Esophagus muscularis mucosa (tissue), 4 donors: ENCODE data around the gene UBE2L3. TPM values are rescaled to one million over a fixed set of nuclear protein-coding genes. Genes with fewer than 3 reads are reported as not detected.

ENCODE experiments used
- DNase-seq: peaks from one replicate; pipeline ENCODE4 v3.0.0-alpha.2; 2017; ENCODE audit errors: extremely low spot score
- H3K27ac ChIP-seq, 4 donors: fragments of 200-600 bp; sonication (generic); replicated peaks in 1 of 4; 1 replicate in 3 of 4; 2 replicates in 1 of 4; pipeline ENCODE4 v1.5.1; 2016 to 2019; ENCODE audit warnings: mild to moderate bottlenecking in 1 of 4
- H3K27me3 ChIP-seq, 4 donors: fragments of 200-600 bp; sonication (generic); one replicate each; pipeline versions ENCODE4 v1.5.1 to v1.6.0; 2016 to 2019
- H3K36me3 ChIP-seq, 4 donors: fragments of 200-600 bp; sonication (generic); one replicate each; pipeline ENCODE4 v1.5.1; 2016 to 2019
- H3K4me1 ChIP-seq, 4 donors: fragments of 200-600 bp; sonication (generic); one replicate each; pipeline ENCODE4 v1.5.1; 2016 to 2019
- H3K4me3 ChIP-seq, 4 donors: fragments of 200-600 bp; sonication (generic); 1 replicate in 2 of 4; 2 replicates in 2 of 4; pipeline ENCODE4 v1.5.1; 2016 to 2019; ENCODE audit warnings: mild to moderate bottlenecking in 4 of 4, moderate library complexity in 1 of 4
- H3K9me3 ChIP-seq, 4 donors: fragments of 200-600 bp; sonication (generic); 1 replicate in 3 of 4; 2 replicates in 1 of 4; pipeline ENCODE4 v1.5.1; 2016 to 2019
- EP300 ChIP-seq: sonication (generic); formaldehyde crosslinking; IDR thresholded peaks from one replicate; pipeline ENCODE4 v1.6.1; 2017; ENCODE audit warnings: antibody characterized with exemption
- POLR2A ChIP-seq: fragments of 450-650 bp; IDR thresholded peaks from one replicate; pipeline ENCODE4 v1.6.1; 2017; ENCODE audit warnings: antibody characterized with exemption, moderate library complexity, mild to moderate bottlenecking, low read depth
- POLR2AphosphoS5 ChIP-seq, 2 donors: sonication (generic); formaldehyde crosslinking; IDR thresholded peaks; one replicate each; pipeline ENCODE4 v1.6.1; 2017; ENCODE audit warnings: antibody characterized with exemption in 2 of 2
- WGBS: methylation state at CpG from one replicate; pipeline ENCODE4 v1.1.5; 2018; 5-methylcytosine and 5-hydroxymethylcytosine counted together
- intact Hi-C: fragments of 100-400 bp; cut with DNase I; formaldehyde crosslinking; loops from one replicate; pipeline ENCODE4 v1.15.1; 2023
- total RNA-seq, 4 donors: library from RNA; depleted of rRNA; stranded (reverse); fragments of >200 nt; gene quantifications; one replicate each; pipeline versions ENCODE4 v1.1.0 to v1.2.1, GENCODE V29; 2016
- TF ChIP-seq, protein P1 (sequence below), 3 experiments: fragments of 200-600 bp in 2 of 3; fragments of 450-650 bp in 1 of 3; sonication (generic) in 2 of 3; IDR thresholded peaks; one replicate each; pipeline ENCODE4 v1.5.1; 2017 to 2019; ENCODE audit warnings: antibody characterized with exemption in 3 of 3, mild to moderate bottlenecking in 2 of 3, moderate library complexity in 1 of 3

UBE2L3 gene
- total RNA-seq, 4 donors from 2014 or later = 47.3 to 84.7 (median 65.2) TPM

DNA sequence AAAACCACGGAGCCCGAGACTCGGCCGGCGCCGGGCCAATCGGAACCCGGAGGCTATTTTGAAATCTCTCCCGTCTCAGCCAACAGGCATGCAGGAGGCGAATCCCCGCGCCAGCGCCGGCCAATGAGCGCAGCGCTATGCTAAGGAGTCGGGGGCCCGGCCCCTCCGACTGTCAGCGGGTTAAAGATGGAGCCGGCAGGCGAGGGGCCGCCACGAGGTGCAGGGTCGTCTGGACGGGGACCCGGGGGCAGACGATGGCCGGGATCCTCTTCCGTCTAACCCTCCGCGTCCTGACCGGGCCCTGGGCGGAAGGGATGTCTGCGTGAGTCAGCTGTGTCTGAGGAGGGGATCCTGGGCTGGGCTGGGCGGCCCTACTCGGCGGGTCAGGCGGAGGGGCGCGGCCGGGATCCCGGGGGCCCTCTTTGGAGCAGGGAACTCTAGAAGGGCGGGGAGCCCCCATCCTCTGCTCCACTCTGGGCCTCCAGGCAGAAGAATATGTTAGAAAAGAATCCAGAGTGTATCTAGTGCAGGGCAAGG, 84.6 kb downstream of the UBE2L3 start:
- 0% methylated on average over 3 of the region's 44 CpGs for WGBS
- peak overlapping the region; percentile 64 to 71 (median 68) for H3K4me3 ChIP-seq
- H3K27me3 ChIP-seq = peaks cover 0 to 25% (median 2%) of the 10 kb centered on the region in 4 donors
- intact Hi-C loops = no loop called here
- peak overlapping the region in 3 of 4 donors; percentile 35 to 54 (median 49) for H3K27ac ChIP-seq
- TF ChIP-seq POLR2AphosphoS5 (IDR thresholded peaks at IDR 0.05) (peak in 1 of 2 donors; percentile 66), POLR2A (no peak), EP300 (no peak)
- TF ChIP-seq, protein P1, sequence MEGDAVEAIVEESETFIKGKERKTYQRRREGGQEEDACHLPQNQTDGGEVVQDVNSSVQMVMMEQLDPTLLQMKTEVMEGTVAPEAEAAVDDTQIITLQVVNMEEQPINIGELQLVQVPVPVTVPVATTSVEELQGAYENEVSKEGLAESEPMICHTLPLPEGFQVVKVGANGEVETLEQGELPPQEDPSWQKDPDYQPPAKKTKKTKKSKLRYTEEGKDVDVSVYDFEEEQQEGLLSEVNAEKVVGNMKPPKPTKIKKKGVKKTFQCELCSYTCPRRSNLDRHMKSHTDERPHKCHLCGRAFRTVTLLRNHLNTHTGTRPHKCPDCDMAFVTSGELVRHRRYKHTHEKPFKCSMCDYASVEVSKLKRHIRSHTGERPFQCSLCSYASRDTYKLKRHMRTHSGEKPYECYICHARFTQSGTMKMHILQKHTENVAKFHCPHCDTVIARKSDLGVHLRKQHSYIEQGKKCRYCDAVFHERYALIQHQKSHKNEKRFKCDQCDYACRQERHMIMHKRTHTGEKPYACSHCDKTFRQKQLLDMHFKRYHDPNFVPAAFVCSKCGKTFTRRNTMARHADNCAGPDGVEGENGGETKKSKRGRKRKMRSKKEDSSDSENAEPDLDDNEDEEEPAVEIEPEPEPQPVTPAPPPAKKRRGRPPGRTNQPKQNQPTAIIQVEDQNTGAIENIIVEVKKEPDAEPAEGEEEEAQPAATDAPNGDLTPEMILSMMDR (IDR thresholded peaks at IDR 0.05) = no peak
- DNase-seq = peak; percentile 96
- no peaks in the 10 kb centered on the region for H3K9me3 ChIP-seq
- peaks cover 16 to 25% (median 19%) of the 10 kb centered on the region in 4 donors for H3K4me1 ChIP-seq
- H3K36me3 ChIP-seq = peaks cover 0 to 18% (median 2%) of the 10 kb centered on the region in 4 donors

- peaks cover 0 to 14% (median 2%) of the 10 kb centered on the region in 4 donors for H3K36me3 ChIP-seq
- peaks cover 18 to 32% (median 26%) of the 10 kb centered on the region in 4 donors for H3K4me1 ChIP-seq
- H3K4me3 ChIP-seq = peak overlapping the region; percentile 64 to 71 (median 68)
- no peaks in the 10 kb centered on the region for H3K9me3 ChIP-seq
- intact Hi-C loops = no loop called here
- no peak for TF ChIP-seq POLR2A
- no peak for TF ChIP-seq EP300
- TF ChIP-seq, protein P1 (IDR thresholded peaks at IDR 0.05) = no peak
- no peak for TF ChIP-seq POLR2AphosphoS5 (IDR thresholded peaks at IDR 0.05)
- no peak for DNase-seq
- 23% methylated on average over 13 of the region's 40 CpGs for WGBS
- H3K27me3 ChIP-seq = peaks cover 0 to 33% (median 7%) of the 10 kb centered on the region in 4 donors
- H3K27ac ChIP-seq = peak overlapping the region in 2 of 4 donors; percentile 49 to 54
Measured at GRCh38 chr22:21652547-21653545, 85.3 kb downstream of the UBE2L3 start.

- peak overlapping the region; percentile 50 to 71 (median 58) for H3K4me3 ChIP-seq
- H3K4me1 ChIP-seq = peaks cover 6 to 28% (median 21%) of the 10 kb centered on the region in 4 donors
- no peaks in the 10 kb centered on the region for H3K36me3 ChIP-seq
- TF ChIP-seq POLR2AphosphoS5 (IDR thresholded peaks at IDR 0.05) = no peak
- TF ChIP-seq POLR2A = no peak
- TF ChIP-seq EP300 = no peak
- TF ChIP-seq, protein P1 (IDR thresholded peaks at IDR 0.05) = no peak
- H3K27ac ChIP-seq = no peak overlapping the region
- WGBS = 44% methylated on average over 17 of the region's 17 CpGs
- no peak for DNase-seq
- H3K9me3 ChIP-seq = no peaks in the 10 kb centered on the region
- intact Hi-C loops = no loop called here
- peaks cover 0 to 65% (median 11%) of the 10 kb centered on the region in 4 donors for H3K27me3 ChIP-seq
Measured at GRCh38 chr22:21657020-21657359, 89.5 kb downstream of the UBE2L3 start.

DNA sequence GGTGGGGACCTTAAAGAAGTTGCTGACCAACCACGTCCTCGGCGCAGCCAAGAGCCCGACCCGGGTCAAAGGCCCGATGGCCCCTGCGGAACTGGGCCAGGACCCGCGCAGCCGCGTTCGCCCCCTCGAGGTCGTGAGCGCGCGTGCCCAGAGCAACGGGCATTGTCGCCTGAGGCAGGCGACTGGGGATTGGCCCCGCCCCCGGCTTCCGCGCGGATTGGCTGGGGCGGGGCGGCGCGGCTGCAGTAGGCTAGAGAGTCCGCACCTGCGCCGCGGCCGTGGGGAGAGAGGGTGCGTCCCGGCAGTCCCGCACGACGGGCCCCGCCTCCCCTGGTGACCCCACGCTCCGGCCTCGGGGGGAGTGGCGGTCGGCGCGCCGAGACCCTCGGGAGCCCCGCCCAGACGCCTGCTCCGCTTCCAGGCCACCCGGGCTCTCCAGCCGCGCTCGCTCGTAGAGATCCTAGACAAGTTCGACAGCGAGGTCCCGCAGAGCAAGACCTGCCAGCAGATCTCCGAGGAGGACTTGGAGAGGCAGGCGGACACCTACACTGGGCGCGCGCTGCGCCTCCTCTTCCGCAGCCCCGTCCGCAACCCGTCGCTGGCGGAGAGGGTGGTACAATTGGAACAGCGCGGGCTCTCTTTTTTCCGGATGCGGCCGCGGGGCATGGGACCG, 90.0 kb downstream of the UBE2L3 start:
- TF ChIP-seq POLR2AphosphoS5 (IDR thresholded peaks at IDR 0.05) (peak in 1 of 2 donors; percentile 7), EP300 (no peak), POLR2A (no peak)
- TF ChIP-seq, protein P1 (IDR thresholded peaks at IDR 0.05) = peak in 1 of 3 experiments; percentile 20
- Histone ChIP-seq H3K27ac (no peak overlapping the region), H3K4me1 (peaks cover 4 to 23% (median 17%) of the 10 kb centered on the region in 4 donors), H3K4me3 (peak overlapping the region; percentile 50 to 71 (median 58)), H3K27me3 (peaks cover 0 to 65% (median 11%) of the 10 kb centered on the region in 4 donors), H3K36me3 (no peaks in the 10 kb centered on the region), H3K9me3 (no peaks in the 10 kb centered on the region)
- no peak for DNase-seq
- intact Hi-C loops = no loop called here
- under 1% methylated on average over 32 of the region's 79 CpGs for WGBS
